HepG2 (cell line): ENCODE measurements around the gene ARHGAP12. TPM values are rescaled to one million over a fixed set of nuclear protein-coding genes. Genes with fewer than 3 reads are reported as not detected.

Experiments used
- ARID5B ChIP-seq: IDR thresholded peaks from 2 replicates; pipeline ENCODE4 v1.4.0; 2020; ENCODE audit warnings: mild to moderate bottlenecking, missing genetic modification reagents
- BCL6 ChIP-seq: IDR thresholded peaks from 2 replicates; pipeline ENCODE4 v1.6.1; 2016; ENCODE audit warnings: missing genetic modification reagents, missing compliant biosample characterization
- CTCF ChIP-seq: sonication (generic); formaldehyde crosslinking; IDR thresholded peaks from 2 replicates; pipeline ENCODE4 v1.5.0; 2020; ENCODE audit warnings: mild to moderate bottlenecking, missing genetic modification reagents, moderate library complexity
- ELF3 ChIP-seq: IDR thresholded peaks from 2 replicates; pipeline ENCODE4 v1.6.1; 2016; ENCODE audit warnings: missing genetic modification reagents, missing compliant biosample characterization
- FOXP1 ChIP-seq, 2 experiments: fragments of 450-650 bp in 1 of 2; IDR thresholded peaks; 2 replicates each; pipeline ENCODE4 v1.6.1; 2017 to 2018; ENCODE audit warnings: antibody characterized with exemption in 1 of 2
- GATAD1 ChIP-seq: IDR thresholded peaks from 2 replicates; pipeline ENCODE4 v1.6.1; 2016; ENCODE audit warnings: missing genetic modification reagents, missing compliant biosample characterization
- HCFC1 ChIP-seq: fragments of 150-350 bp; IDR thresholded peaks from 2 replicates; pipeline ENCODE4 v1.6.1; 2014; ENCODE audit warnings: low read depth, low read length
- KAT8 ChIP-seq: IDR thresholded peaks from 2 replicates; pipeline ENCODE4 v1.6.1; 2016; ENCODE audit warnings: missing genetic modification reagents, missing compliant biosample characterization
- POGZ ChIP-seq: sonication (generic); formaldehyde crosslinking; IDR thresholded peaks from 2 replicates; pipeline ENCODE4 v1.4.0; 2020; ENCODE audit warnings: mild to moderate bottlenecking, missing genetic modification reagents
- SAP130 ChIP-seq: IDR thresholded peaks from 2 replicates; pipeline ENCODE4 v1.6.1; 2016; ENCODE audit warnings: low read depth
- SIX4 ChIP-seq: sonication (generic); formaldehyde crosslinking; IDR thresholded peaks from 2 replicates; pipeline ENCODE4 v1.4.0; 2020; ENCODE audit warnings: missing genetic modification reagents
- WIZ ChIP-seq: sonication (generic); formaldehyde crosslinking; IDR thresholded peaks from 2 replicates; pipeline ENCODE4 v1.5.1; 2020; ENCODE audit warnings: mild to moderate bottlenecking, missing genetic modification reagents
- ZBTB8A ChIP-seq: sonication (generic); formaldehyde crosslinking; IDR thresholded peaks from 2 replicates; pipeline ENCODE4 v1.4.0; 2020; ENCODE audit warnings: mild to moderate bottlenecking, low read depth, missing genetic modification reagents, borderline replicate concordance
- ZNF143 ChIP-seq: sonication (generic); formaldehyde crosslinking; IDR thresholded peaks from 2 replicates; pipeline ENCODE4 v1.4.0; 2020; ENCODE audit warnings: missing genetic modification reagents
- ZNF296 ChIP-seq: sonication (generic); formaldehyde crosslinking; conservative IDR thresholded peaks from 2 replicates; pipeline ENCODE4 v1.5.0; 2020; ENCODE audit warnings: mild to moderate bottlenecking, missing genetic modification reagents
- ZNF34 ChIP-seq: sonication (generic); formaldehyde crosslinking; IDR thresholded peaks from 2 replicates; pipeline ENCODE4 v1.4.0; 2020; ENCODE audit warnings: mild to moderate bottlenecking, missing genetic modification reagents, borderline replicate concordance
- ZNF547 ChIP-seq: sonication (generic); formaldehyde crosslinking; IDR thresholded peaks from 2 replicates; pipeline ENCODE4 v1.5.1; 2020; ENCODE audit warnings: mild to moderate bottlenecking, missing genetic modification reagents
- ZNF574 ChIP-seq: sonication (generic); formaldehyde crosslinking; IDR thresholded peaks from 2 replicates; pipeline ENCODE4 v1.4.0; 2020; ENCODE audit warnings: missing genetic modification reagents
- ZNF770 ChIP-seq: sonication (generic); formaldehyde crosslinking; IDR thresholded peaks from 2 replicates; pipeline ENCODE4 v1.5.0; 2020; ENCODE audit warnings: mild to moderate bottlenecking, missing genetic modification reagents
- ZNF850 ChIP-seq: sonication (generic); formaldehyde crosslinking; conservative IDR thresholded peaks from 2 replicates; pipeline ENCODE4 v1.9.0; 2021; ENCODE audit warnings: mild to moderate bottlenecking, missing genetic modification reagents
- polyA plus RNA-seq, 8 experiments: library from polyadenylated mRNA; depleted of rRNA in 3 of 8; stranded (reverse) in 7 of 8; unstranded in 1 of 8; fragments of >200 nt; fragmentation: Illumina TruSeq in 4 of 8; extraction: Trizol in 4 of 8; gene quantifications; 2 replicates each; pipeline versions ENCODE4 v1.2.1 to v1.2.3, GENCODE V29; 2011 to 2016; ENCODE audit warnings: low read depth in 4 of 8, missing spikeins in 1 of 8, mixed read lengths in 1 of 8; ENCODE audit not compliant: insufficient read depth in 1 of 8
- total RNA-seq, 5 experiments: library from RNA; depleted of rRNA; stranded (reverse); fragments of >200 nt; fragmentation: Illumina TruSeq; extraction: Trizol; gene quantifications; 2 replicates each; pipeline ENCODE4 v1.2.3, GENCODE V29; 2016; ENCODE audit warnings: low read depth in 1 of 5

The ARHGAP12 gene
- total and polyA plus RNA-seq, 2 of the 13 experiments (the other 11 are each of a cell fraction or from before 2014, with no cell fraction given) = 25.0 to 54.6 TPM

- no peak for TF ChIP-seq ZNF770 (CRISPR knock-in tag)
- peak; percentile 46 for TF ChIP-seq ARID5B (CRISPR knock-in tag)
- 0 out of 2 replicates have a peak, but pooled peaks have one; percentile 21 for TF ChIP-seq POGZ (CRISPR knock-in tag)
- TF ChIP-seq ZBTB8A (CRISPR knock-in tag) = no peak
- TF ChIP-seq KAT8 (CRISPR knock-in tag) = no peak
- no peak for TF ChIP-seq GATAD1 (CRISPR knock-in tag)
- TF ChIP-seq SIX4 (CRISPR knock-in tag) = 0 out of 2 replicates have a peak, but pooled peaks have one; percentile 60
- TF ChIP-seq ZNF296 = no peak
- TF ChIP-seq ELF3 = peak; percentile 84
- TF ChIP-seq CTCF (CRISPR knock-in tag) = no peak
- TF ChIP-seq ZNF850 (CRISPR knock-in tag) = no peak
- no peak for TF ChIP-seq ZNF143
- TF ChIP-seq FOXP1 (IDR thresholded peaks at IDR 0.05) = no peak
- TF ChIP-seq FOXP1 (CRISPR knock-in tag; IDR thresholded peaks at IDR 0.05) = peak; percentile 43
- no peak for TF ChIP-seq WIZ (CRISPR knock-in tag)
- TF ChIP-seq ZNF547 (CRISPR knock-in tag) = no peak
- TF ChIP-seq HCFC1 = no peak
- TF ChIP-seq SAP130 (CRISPR knock-in tag) = peak; percentile 53
- no peak for TF ChIP-seq ZNF34 (CRISPR knock-in tag)
- no peak for TF ChIP-seq ZNF574 (CRISPR knock-in tag)
- 0 out of 2 replicates have a peak, but pooled peaks have one; percentile 22 for TF ChIP-seq BCL6
Observed at GRCh38 chr10:31864834-31865518, 63.7 kb downstream of the ARHGAP12 start (continued).
